Forelimb muscle (tissue), 1 donor: ENCODE results near the gene PSMD3. TPM values are rescaled to one million over a fixed set of nuclear protein-coding genes. Genes with fewer than 3 reads are reported as not detected.
"Not testable (repeated sequence)": the region's sequence is repeated elsewhere in the genome, so short reads cannot be mapped to it uniquely, and the experiment has no call there.

Experiments used
- DNase-seq: peaks from one replicate; pipeline ENCODE4 v3.0.0-alpha.2; 2013; ENCODE audit warnings: low read depth
- polyA plus RNA-seq: library from polyadenylated mRNA; unstranded; fragments of 120-200 nt; gene quantifications from one replicate; pipeline ENCODE4 v1.2.1, GENCODE V29; 2013; ENCODE audit not compliant: insufficient read length

Gene PSMD3
- polyA plus RNA-seq, 1 donor: 92.0 TPM

DNA sequence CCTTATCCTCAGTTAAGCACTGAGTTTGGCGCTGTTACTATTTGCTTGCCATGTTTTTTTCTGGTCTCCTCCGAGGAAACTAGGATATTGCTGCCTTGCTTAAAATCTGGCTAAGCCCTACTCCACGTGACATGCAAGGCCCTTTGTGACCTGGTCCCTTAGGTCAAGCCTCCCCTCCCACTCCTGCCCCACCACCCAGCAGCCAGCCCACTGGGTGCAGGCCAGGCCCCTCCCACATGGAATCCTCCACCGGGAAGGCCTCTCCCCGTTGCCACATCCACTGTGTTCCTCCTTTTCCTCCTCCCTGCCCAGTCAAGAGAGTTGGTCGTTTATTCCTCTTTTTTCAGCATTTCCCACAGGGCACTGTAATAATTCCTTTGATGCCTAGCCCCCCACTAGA, 16.2 kb downstream of the PSMD3 start:
- no peak for DNase-seq

DNA sequence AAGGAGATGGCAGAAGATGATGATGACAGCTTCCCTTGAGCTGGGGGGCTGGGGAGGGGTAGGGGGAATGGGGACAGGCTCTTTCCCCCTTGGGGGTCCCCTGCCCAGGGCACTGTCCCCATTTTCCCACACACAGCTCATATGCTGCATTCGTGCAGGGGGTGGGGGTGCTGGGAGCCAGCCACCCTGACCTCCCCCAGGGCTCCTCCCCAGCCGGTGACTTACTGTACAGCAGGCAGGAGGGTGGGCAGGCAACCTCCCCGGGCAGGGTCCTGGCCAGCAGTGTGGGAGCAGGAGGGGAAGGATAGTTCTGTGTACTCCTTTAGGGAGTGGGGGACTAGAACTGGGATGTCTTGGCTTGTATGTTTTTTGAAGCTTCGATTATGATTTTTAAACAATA, 16.9 kb downstream of the PSMD3 start:
- DNase-seq: no peak

DNA sequence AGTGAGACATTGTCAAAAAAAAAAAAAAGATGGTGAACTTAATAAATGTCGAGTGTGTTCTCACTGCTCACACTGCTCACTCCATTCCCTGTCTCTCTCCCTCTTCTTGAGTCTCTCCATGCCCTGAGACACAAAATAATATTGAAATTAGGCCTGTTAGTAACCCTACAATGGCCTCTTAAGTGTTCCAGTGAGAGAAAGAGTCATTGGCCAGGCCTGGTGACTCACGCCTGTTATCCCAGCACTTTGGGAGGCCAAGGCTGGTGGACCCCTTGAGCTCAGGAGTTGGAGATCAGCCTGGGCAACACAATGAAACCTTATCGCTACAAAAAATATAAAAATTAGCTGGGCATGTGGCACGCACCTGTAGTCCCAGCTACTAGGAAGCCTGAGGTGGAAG, 18.5 kb downstream of the PSMD3 start:
- DNase-seq: no peak

DNA sequence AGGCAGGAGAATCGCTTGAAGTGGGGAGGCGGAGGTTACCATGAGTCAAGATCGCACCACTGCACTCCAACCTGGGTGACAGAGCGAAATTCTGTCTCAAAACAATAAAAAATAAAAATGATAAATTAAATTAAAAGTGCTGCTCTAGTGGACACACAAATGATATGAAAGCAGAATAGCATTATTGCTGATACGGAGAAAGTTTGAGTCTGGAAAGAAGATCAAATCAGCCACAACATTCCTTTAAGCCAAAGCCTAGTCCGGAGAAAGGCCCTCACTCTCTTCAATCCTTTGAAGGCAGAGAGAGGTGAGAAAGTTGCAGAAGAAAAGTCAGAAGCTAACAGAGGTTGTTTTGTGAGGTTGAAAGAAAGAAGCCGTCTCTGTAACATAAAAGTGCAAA, 19.6 kb downstream of the PSMD3 start:
- no peak for DNase-seq

DNA sequence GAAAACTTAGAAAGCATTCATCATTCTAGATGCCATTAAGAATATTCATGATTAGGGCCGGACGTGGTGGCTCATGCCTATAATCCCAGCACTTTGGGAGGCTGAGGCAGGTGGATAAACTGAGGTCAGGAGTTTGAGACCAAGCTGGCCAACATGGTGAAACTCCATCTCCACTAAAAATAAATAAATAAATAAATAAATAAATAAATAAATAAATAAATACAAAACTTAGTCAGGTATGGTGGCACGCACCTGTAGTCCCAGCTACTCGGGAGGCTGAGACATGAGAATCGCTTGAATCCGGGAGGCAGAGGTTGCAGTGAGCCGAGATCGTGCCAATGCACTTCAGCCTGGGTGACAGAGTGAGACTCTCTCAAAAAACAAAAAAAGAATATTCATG, 20.7 kb downstream of the PSMD3 start:
- DNase-seq: not testable (repeated sequence)

DNA sequence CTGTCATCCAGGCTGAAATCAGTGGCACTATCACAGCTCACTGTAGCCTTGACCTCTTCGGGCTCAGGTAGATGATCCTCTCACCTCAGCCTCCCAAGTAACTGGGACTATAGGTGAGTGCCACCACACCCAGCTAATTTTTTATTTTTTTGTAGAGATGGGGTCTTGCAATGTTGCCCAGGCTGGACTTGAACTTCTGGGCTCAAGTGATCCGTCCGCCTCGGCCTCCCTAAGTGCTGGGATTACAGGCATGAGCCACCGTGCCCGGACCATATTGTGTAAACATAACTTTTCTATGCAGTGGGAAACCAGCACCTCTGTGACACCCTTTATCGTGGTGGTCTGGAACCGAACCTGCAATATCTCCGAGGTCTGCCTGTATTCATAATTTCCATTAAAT, 23.5 kb downstream of the PSMD3 start:
- DNase-seq: no peak

DNA sequence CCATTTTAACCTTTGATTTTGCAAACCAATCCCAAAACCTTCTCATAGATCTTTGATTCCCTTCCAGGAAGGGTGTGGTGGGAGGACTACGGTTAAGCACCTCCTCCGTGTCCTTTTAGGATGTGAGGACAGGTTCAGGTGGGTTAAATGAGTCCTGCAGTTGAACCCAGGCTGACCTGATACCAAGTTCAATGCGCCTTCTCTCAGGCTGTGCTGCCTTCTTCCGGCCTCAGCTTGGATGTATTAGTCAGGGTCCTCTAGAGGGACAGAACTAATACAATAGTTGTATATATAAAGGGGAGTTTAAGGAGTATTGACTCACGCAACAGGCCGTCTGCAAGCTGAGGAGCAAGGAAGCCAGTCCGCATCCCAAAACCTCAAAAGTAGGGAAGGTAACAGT, 24.1 kb downstream of the PSMD3 start:
- no peak for DNase-seq

DNA sequence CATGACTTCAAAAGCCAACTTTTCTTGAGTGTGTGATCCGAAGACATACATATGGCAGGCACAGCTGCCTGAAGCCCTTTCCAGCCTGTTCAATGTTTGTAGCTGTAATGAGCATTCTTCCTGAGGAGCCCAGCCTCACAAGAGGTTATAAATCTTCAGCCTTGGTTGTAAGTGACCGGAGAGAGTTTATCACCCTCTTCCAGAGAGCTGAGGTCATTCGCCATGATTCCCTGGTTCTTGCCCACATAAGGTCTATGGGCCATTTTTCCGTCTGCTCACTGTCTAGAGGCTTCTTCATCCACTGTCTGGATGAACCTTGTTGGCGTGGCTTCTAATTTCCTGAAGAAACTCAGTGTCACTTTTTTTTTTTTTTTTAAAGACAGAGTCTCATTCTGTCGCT, 24.9 kb downstream of the PSMD3 start:
- DNase-seq: no peak

DNA sequence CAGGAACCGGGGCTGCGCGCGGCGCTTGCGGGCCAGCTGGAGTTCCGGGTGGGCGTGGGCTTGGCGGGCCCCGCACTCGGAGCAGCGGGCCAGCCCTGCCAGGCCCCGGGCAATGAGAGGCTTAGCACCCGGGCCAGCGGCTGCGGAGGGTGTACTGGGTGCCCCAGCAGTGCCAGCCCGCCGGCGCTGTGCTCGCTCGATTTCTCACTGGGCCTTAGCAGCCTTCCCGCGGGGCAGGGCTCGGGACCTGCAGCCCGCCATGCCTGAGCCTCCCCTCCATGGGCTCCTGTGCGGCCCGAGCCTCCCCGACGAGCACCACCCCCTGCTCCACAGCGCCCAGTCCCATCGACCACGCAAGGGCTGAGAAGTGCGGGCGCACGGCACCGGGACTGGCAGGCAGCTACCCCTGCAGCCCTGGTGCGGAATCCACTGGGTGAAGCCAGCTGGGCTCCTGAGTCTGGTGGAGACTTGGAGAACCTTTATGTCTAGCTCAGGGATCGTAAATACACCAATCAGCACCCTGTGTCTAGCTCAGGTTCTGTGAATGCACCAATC, 30.4 kb downstream of the PSMD3 start:
- DNase-seq: not testable (repeated sequence)

DNA sequence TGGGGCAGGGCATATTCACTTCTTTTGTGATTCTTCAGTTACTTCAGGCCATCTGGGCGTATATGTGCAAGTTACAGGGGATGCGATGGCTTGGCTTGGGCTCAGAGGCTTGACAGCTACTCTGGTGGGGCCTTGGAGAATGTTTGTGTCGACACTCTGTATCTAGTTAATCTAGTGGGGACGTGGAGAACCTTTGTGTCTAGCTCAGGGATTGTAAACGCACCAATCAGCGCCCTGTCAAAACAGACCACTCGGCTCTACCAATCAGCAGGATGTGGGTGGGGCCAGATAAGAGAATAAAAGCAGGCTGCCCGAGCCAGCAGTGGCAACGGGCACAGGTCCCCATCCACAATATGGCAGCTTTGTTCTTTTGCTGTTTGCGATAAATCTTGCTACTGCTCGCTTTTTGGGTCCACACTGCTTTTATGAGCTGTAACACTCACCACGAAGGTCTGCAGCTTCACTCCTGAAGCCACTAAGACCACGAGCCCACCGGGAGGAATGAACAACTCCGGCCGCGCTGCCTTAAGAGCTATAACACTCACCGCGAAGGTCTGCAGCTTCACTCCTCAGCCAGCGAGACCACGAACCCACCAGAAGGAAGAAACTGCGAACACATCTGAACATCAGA, 31.5 kb downstream of the PSMD3 start:
- not testable (repeated sequence) for DNase-seq

DNA sequence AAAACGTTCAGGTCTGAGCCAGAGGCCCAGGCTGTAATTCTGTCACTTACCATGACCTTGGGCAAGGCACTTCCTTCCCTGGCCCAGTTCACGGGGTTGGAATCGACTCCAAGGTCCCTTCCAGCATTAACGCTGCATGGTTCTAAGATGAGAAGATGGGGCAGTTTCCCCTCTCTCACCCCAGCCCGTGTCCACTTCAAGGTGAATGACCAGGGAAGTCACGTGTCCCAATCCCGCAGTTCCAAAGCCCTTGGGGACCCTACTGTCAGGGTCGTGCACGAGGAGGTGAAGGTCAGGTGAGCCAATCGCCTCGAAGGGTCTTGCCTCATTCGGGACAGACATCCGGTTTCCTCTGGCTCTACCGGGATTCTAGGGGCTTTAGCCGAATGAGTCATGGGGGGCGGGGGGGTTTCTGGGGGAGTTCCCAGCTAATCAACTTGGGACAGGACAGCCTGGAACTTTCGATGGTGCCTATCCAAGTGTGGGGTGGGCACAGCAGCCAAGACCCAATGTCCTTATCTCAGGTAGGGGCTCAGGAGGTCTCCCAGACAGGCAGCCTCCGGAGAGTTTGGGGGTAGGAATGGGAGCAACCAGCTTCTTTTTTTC, 33.9 kb downstream of the PSMD3 start:
- DNase-seq: no peak

DNA sequence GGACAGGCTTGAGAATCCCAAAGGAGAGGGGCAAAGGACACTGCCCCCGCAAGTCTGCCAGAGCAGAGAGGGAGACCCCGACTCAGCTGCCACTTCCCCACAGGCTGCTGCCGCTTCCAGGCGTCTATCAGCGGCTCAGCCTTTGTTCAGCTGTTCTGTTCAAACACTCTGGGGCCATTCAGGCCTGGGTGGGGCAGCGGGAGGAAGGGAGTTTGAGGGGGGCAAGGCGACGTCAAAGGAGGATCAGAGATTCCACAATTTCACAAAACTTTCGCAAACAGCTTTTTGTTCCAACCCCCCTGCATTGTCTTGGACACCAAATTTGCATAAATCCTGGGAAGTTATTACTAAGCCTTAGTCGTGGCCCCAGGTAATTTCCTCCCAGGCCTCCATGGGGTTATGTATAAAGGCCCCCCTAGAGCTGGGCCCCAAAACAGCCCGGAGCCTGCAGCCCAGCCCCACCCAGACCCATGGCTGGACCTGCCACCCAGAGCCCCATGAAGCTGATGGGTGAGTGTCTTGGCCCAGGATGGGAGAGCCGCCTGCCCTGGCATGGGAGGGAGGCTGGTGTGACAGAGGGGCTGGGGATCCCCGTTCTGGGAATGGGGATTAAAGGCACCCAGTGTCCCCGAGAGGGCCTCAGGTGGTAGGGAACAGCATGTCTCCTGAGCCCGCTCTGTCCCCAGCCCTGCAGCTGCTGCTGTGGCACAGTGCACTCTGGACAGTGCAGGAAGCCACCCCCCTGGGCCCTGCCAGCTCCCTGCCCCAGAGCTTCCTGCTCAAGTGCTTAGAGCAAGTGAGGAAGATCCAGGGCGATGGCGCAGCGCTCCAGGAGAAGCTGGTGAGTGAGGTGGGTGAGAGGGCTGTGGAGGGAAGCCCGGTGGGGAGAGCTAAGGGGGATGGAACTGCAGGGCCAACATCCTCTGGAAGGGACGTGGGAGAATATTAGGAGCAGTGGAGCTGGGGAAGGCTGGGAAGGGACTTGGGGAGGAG, 34.7 kb downstream of the PSMD3 start, which contains the start of gene CSF3:
CSF3 (plus strand) TSS at position 436 of the 993 bp plus-strand sequence; CDS start at position 471, 35 bp downstream.
- DNase-seq: no peak

DNA sequence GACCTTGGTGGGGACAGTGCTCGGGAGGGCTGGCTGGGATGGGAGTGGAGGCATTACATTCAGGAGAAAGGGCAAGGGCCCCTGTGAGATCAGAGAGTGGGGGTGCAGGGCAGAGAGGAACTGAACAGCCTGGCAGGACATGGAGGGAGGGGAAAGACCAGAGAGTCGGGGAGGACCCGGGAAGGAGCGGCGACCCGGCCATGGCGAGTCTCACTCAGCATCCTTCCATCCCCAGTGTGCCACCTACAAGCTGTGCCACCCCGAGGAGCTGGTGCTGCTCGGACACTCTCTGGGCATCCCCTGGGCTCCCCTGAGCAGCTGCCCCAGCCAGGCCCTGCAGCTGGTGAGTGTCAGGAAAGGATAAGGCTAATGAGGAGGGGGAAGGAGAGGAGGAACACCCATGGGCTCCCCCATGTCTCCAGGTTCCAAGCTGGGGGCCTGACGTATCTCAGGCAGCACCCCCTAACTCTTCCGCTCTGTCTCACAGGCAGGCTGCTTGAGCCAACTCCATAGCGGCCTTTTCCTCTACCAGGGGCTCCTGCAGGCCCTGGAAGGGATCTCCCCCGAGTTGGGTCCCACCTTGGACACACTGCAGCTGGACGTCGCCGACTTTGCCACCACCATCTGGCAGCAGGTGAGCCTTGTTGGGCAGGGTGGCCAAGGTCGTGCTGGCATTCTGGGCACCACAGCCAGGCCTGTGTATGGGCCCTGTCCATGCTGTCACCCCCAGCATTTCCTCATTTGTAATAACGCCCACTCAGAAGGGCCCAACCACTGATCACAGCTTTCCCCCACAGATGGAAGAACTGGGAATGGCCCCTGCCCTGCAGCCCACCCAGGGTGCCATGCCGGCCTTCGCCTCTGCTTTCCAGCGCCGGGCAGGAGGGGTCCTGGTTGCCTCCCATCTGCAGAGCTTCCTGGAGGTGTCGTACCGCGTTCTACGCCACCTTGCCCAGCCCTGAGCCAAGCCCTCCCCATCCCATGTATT, 35.7 kb downstream of the PSMD3 start:
- no peak for DNase-seq

DNA sequence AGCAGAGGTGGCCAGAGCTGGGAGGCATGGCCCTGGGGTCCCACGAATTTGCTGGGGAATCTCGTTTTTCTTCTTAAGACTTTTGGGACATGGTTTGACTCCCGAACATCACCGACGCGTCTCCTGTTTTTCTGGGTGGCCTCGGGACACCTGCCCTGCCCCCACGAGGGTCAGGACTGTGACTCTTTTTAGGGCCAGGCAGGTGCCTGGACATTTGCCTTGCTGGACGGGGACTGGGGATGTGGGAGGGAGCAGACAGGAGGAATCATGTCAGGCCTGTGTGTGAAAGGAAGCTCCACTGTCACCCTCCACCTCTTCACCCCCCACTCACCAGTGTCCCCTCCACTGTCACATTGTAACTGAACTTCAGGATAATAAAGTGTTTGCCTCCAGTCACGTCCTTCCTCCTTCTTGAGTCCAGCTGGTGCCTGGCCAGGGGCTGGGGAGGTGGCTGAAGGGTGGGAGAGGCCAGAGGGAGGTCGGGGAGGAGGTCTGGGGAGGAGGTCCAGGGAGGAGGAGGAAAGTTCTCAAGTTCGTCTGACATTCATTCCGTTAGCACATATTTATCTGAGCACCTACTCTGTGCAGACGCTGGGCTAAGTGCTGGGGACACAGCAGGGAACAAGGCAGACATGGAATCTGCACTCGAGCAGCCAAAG, 36.9 kb downstream of the PSMD3 start:
- no peak for DNase-seq

DNA sequence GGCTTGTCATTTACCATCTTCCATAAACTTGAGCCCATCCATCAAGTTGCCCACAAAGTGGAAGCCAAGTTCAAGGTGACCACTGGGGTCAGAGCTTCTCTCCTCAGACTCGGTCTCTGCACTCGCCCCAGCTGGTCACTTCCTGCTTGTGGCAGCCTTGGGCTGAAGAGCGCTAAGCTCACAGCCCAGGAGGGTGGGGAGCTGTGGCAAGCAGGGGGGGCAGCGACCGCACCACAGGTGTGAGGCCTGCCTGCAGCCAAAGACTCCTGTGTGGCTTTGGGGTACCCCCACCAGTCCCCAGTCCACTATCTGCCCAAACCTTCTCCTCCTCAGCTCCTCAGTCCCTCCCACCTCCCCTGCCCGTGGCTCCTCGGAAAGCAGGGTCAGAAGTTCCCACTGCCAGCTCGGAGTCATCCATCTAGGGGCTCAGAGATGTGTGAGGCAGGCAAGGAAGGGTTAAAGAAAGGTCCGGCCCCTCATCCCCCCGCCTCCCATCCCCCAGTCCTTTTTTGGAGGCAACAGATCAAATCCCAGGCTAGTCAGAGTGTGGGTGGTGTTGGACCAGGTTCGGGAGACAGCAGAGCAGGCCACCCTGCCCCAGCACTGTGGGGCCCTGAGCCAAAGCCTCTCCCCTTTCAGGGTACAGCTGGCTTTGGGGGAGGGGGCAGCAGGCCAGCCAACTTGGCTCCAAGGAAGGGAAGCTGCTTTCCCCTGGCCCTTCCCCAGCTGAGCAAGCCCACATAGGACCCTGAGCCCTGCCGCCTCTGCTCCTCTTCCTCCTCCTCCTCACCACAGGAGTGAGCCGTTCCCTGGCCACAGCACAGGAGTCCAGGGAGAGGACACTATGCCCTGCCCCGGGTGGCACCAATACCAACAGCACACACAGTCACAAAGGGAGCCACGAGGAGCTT, 37.9 kb downstream of the PSMD3 start:
- DNase-seq: no peak

DNA sequence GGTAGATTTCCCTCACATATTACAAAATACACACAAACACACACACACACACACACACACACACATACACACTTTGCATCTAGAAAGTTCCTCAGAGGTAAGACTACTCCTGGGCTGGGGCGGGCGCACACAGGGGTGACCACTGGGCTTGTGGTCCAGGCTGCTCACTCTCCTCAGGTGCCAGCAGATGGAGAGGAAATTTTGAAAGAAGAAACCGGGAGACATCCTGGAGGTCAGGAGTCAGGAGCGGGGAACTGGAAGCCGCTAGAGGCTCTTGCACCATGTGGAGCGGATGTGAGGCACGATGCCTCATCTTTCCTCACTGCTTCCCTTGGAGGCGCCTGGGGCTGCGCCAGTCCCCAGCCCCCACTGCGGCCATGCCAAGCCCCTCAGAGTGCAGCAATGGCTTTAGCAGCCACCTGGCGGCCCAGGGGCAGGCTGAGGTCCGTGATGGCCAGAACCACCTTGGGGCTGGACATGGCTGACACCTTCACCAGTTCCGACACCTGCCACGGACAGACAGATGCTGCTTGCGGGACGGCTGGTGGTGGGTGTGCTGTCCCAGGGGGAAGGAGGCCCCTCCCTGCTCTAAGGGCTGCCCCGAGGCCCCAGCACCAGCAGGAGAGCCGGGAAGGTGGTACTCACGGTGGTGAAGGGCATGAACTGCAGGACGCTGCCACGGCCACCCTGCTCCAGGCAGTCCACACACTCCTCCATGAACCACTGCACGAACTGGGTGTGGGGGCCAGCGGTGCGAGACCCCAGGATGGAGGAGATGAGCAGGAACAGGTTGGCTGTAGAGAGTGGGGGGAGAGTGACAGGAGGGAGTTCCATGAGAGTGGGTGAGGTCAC, 38.8 kb downstream of the PSMD3 start:
- DNase-seq: no peak

DNA sequence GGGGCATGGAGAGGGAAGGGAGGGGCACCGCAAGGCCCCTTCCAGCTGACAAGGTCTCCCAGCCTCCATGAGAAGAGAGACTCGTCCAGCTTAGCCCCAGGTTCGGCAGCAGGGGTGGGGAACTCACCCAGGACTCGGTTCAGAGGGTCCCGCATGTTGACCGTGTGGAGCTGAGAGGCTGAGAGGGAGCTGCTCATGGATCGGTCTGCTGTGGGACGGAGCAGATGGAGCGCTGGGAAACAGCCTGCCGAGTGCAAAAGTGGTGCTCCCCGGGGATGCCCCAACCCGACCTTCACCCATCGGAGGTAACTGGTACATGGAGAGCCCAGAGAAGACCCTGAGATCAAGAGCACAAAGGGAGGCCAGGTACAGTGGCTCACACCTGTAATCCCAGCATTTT, 39.5 kb downstream of the PSMD3 start:
- no peak for DNase-seq

DNA sequence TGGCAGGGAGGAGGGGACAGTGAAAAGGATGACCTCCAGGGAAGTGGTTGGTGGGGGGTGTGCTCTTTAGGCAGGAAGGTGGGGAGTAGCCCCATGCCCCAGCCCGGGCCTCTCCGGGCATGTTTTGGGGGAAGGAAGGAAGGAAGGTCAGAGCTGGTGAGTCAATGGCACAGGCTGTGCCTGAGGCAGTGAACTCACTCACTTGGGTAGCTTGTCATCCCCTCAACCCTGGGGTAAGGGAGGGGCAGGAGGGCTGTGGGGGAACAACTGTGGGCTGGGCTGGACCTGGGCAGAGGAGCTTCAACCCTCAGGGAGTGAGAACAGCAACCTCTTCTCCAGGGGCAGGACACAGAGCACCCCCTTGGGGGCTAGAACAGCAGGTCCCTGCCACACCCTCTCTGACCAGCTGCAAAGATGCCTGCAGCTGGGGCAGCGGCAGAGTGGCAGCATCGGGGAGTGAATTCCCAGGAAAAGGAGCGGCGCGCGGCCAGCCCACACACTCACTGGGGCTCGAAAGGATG, 40.9 kb downstream of the PSMD3 start:
- no peak for DNase-seq
